Thyroid gland (tissue), 4 donors: ENCODE data around the gene HMX2. TPM values are rescaled to one million over a fixed set of nuclear protein-coding genes. Genes with fewer than 3 reads are reported as not detected.

Source experiments
- DNase-seq, 2 donors: peaks; one replicate each; pipeline ENCODE4 v3.0.0-alpha.2; 2019
- H3K27ac ChIP-seq, 3 donors: fragments of 200-600 bp; sonication (generic); 1 replicate in 2 of 3; 2 replicates in 1 of 3; pipeline ENCODE4 v1.5.1; 2016 to 2019; ENCODE audit warnings: mild to moderate bottlenecking in 1 of 3, moderate library complexity in 1 of 3
- H3K27me3 ChIP-seq: fragments of 200-600 bp; sonication (generic); one replicate; pipeline ENCODE4 v1.5.1; 2019
- H3K36me3 ChIP-seq, 2 donors: fragments of 200-600 bp; sonication (generic); one replicate each; pipeline ENCODE4 v1.5.1; 2016 to 2019
- H3K4me1 ChIP-seq, 2 donors: fragments of 200-600 bp; sonication (generic); one replicate each; pipeline ENCODE4 v1.5.1; 2017 to 2019
- H3K4me3 ChIP-seq, 3 donors: fragments of 200-600 bp; sonication (generic); replicated peaks in 1 of 3; 1 replicate in 2 of 3; 2 replicates in 1 of 3; pipeline ENCODE4 v1.5.1; 2016; ENCODE audit warnings: mild to moderate bottlenecking in 1 of 3
- H3K9me3 ChIP-seq: fragments of 200-600 bp; sonication (generic); one replicate; pipeline ENCODE4 v1.5.1; 2017
- POLR2A ChIP-seq, 2 donors: fragments of 450-650 bp; IDR thresholded peaks; one replicate each; pipeline ENCODE4 v1.6.1; 2017; ENCODE audit warnings: antibody characterized with exemption in 2 of 2, mild to moderate bottlenecking in 2 of 2, moderate library complexity in 1 of 2
- WGBS, 2 donors: methylation state at CpG; one replicate each; pipeline ENCODE4 v1.1.5; 2017; 5-methylcytosine and 5-hydroxymethylcytosine counted together
- intact Hi-C: fragments of 100-400 bp; cut with DNase I; formaldehyde crosslinking; loops from one replicate; pipeline ENCODE4 v1.15.1; 2023
- total RNA-seq, 4 donors: library from RNA; depleted of rRNA; stranded (reverse); fragments of >200 nt; gene quantifications; one replicate each; pipeline ENCODE4 v1.2.3, GENCODE V29; 2016
- TF ChIP-seq, protein P1 (sequence below), 6 experiments: fragments of 200-600 bp in 3 of 6; fragments of 450-650 bp in 3 of 6; sonication (generic) in 3 of 6; IDR thresholded peaks; one replicate each; pipeline ENCODE4 v1.5.1; 2016 to 2019; ENCODE audit warnings: antibody characterized with exemption in 6 of 6, mild to moderate bottlenecking in 2 of 6, inconsistent platforms in 1 of 6, moderate library complexity in 1 of 6

The HMX2 gene
- total RNA-seq, 4 donors from 2014 or later = not detected

DNA sequence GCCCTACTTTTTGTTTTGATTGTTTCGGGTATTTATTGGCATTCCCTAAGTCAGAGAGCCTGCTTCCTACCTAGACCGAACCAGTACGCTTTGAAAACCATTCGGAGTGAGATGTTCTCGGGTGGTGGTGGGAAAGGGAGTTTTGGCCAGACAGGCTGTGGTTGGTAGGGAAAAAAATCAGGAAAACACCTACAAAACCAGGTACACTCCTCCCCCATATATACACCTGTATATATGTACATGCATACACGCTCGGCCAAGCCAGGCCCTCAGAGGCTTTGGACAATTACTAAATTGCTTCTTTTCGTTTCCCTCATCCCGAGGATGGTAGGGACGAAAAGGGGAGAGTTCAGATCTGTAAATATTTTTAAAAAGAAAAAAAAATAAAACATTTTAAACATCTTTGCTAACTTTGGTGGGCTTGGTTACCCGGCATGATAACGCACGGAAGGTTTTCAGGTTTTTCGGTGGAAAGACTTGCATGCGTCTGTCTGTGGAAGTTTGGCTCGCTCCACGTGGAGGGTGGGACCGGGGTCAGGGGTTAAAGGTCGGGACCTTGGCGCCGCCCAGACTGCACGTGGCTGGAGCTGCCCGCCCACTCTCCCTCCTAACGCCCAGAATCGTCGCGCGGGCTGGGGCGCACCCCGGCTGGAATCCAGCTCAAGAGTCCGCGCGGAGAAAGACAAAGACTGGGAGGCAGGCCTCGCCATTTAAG is 2.5 kb downstream of the HMX2 start:
- H3K4me1 ChIP-seq = peaks cover 11 to 52% of the 10 kb centered on the region in 2 donors
- no peak overlapping the region for H3K4me3 ChIP-seq
- intact Hi-C loops = loop anchor here (10.0 kb wide), 1 partner anchor 166 kb away; the partner anchor contains the start of gene PSTK
- WGBS, 2 donors = 8 to 12% methylated on average over 23 to 24 of the region's 34 CpGs
- no peak for DNase-seq
- no peaks in the 10 kb centered on the region for H3K9me3 ChIP-seq
- peaks cover 56% of the 10 kb centered on the region for H3K27me3 ChIP-seq
- TF ChIP-seq, protein P1, sequence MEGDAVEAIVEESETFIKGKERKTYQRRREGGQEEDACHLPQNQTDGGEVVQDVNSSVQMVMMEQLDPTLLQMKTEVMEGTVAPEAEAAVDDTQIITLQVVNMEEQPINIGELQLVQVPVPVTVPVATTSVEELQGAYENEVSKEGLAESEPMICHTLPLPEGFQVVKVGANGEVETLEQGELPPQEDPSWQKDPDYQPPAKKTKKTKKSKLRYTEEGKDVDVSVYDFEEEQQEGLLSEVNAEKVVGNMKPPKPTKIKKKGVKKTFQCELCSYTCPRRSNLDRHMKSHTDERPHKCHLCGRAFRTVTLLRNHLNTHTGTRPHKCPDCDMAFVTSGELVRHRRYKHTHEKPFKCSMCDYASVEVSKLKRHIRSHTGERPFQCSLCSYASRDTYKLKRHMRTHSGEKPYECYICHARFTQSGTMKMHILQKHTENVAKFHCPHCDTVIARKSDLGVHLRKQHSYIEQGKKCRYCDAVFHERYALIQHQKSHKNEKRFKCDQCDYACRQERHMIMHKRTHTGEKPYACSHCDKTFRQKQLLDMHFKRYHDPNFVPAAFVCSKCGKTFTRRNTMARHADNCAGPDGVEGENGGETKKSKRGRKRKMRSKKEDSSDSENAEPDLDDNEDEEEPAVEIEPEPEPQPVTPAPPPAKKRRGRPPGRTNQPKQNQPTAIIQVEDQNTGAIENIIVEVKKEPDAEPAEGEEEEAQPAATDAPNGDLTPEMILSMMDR (IDR thresholded peaks at IDR 0.05) = no peak
- TF ChIP-seq POLR2A (IDR thresholded peaks at IDR 0.05) = no peak
- H3K27ac ChIP-seq = no peak overlapping the region
- no peaks in the 10 kb centered on the region for H3K36me3 ChIP-seq

DNA sequence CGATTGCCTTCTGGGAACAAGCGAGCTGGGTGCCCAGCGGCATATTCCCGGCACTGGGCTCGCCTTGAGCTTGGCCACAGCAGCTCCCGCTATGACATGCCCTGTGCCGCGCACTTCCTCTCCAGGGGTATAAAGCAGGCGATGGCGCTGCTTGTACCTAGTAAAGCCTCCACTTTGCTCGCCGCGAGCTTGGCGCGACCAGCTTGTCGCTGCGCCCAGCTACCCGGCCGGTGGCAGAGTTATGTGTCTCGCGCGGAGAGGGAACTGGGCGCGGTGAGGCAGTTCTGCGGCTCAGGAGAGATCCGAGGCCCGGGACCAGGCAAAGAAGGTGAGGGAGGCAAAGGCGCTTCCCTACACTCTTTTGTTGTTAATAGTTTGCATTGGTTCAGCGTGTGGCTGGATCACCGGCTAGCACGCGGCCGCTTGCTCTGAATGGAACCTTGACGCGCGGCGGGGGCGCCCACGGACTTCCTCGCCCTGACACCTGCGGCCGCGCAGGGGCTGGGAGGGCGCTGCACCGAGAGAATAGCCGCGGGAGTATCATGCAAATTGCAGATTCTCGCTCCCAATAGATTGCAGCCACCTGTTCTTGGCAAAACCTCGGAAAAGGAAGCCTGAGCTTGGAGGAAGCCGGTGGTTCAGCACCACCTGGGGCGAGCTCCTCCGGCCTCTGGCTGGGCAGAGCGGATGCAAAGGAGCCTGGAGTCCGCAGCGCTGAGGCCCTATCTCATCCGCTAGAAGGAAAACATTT is 3.2 kb downstream of the HMX2 start:
- 5 to 7% methylated on average over 28 to 41 of the region's 56 CpGs for WGBS, 2 donors
- Histone ChIP-seq H3K36me3 (no peaks in the 10 kb centered on the region), H3K4me3 (no peak overlapping the region), H3K4me1 (peaks cover 13 to 53% of the 10 kb centered on the region in 2 donors), H3K27ac (no peak overlapping the region), H3K9me3 (no peaks in the 10 kb centered on the region), H3K27me3 (peaks cover 52% of the 10 kb centered on the region)
- TF ChIP-seq POLR2A (IDR thresholded peaks at IDR 0.05) = no peak
- TF ChIP-seq, protein P1 (IDR thresholded peaks at IDR 0.05) = no peak
- intact Hi-C loops = loop anchor here (10.0 kb wide), 1 partner anchor 166 kb away; the partner anchor contains the start of gene PSTK
- DNase-seq = no peak

DNA sequence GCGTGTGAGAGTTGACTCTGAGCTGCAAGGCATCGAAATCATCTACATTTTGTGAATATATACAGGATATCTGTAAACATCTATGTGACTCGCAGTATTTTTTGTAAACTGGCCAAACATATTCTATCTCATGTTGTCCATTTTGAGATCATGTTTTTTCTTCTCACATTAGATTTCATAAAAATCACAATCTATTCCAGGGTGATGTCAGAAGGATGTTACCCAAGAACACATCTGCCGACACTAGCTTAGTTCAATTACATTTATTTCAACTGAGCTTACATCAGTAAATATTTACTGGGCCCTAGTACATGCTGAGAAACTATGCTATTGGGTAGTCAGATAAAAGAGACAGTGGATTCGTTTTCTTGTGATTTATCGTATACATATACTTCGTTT is 3.8 kb downstream of the HMX2 start:
- peaks cover 47% of the 10 kb centered on the region for H3K27me3 ChIP-seq
- WGBS, 2 donors = 14 to 21% methylated on average over 7 of the region's 7 CpGs
- no peak overlapping the region for H3K27ac ChIP-seq
- H3K4me3 ChIP-seq = no peak overlapping the region
- TF ChIP-seq, protein P1 (IDR thresholded peaks at IDR 0.05) = no peak
- no peaks in the 10 kb centered on the region for H3K9me3 ChIP-seq
- intact Hi-C loops = loop anchor here (10.0 kb wide), 1 partner anchor 167 kb away; the partner anchor contains the start of gene PSTK
- DNase-seq = no peak
- no peaks in the 10 kb centered on the region for H3K36me3 ChIP-seq
- H3K4me1 ChIP-seq = peaks cover 13 to 51% of the 10 kb centered on the region in 2 donors

DNA sequence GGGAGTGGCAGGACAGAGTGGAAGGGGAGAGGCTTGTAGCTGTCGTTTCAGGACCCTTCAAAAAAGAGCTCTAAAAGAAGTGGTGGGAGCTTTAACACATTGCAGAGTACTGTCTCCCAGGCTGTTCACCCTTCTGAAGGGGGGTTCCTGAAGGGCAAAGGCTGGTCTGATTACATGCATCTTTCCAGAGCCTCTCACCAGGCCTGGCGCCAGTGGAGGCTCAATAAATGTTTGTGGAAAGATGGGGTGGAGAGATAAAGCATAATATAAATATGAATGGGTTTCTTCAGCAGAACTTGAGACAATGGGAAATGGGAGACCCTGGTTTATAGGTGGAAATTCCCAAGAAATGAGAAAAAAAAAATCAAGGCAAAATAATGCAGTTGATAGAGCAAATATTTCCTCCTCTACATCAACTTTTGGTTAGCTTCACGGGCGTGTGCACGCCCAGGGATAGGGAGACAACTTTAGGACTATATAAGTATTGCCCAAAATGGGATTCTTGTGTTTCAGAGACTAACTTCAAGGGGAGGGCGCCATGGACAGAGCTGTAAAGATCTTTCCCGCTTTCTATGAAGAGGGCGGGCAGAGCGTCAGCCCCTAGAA is 5.7 kb downstream of the HMX2 start:
- WGBS, 2 donors = 38 to 43% methylated on average over 9 of the region's 9 CpGs
- TF ChIP-seq POLR2A (IDR thresholded peaks at IDR 0.05) = no peak
- TF ChIP-seq, protein P1 (IDR thresholded peaks at IDR 0.05) = no peak
- Histone ChIP-seq H3K4me3 (no peak overlapping the region), H3K27ac (no peak overlapping the region), H3K4me1 (peaks cover 13 to 39% of the 10 kb centered on the region in 2 donors), H3K27me3 (peaks cover 35% of the 10 kb centered on the region), H3K36me3 (no peaks in the 10 kb centered on the region), H3K9me3 (no peaks in the 10 kb centered on the region)
- DNase-seq = no peak
- intact Hi-C loops = loop anchor here (10.0 kb wide), 1 partner anchor 169 kb away; the partner anchor contains the start of gene PSTK
